GM18502 (cell line): ENCODE measurements around the gene PLA2R1.

Experiments used
- ATAC-seq: cut with Tn5 transposase; IDR thresholded peaks from one replicate; pipeline ENCODE4 v1.9.1; 2021; ENCODE audit warnings: mild to moderate bottlenecking; ENCODE audit not compliant: unreplicated experiment, poor library complexity

The PLA2R1 gene

DNA sequence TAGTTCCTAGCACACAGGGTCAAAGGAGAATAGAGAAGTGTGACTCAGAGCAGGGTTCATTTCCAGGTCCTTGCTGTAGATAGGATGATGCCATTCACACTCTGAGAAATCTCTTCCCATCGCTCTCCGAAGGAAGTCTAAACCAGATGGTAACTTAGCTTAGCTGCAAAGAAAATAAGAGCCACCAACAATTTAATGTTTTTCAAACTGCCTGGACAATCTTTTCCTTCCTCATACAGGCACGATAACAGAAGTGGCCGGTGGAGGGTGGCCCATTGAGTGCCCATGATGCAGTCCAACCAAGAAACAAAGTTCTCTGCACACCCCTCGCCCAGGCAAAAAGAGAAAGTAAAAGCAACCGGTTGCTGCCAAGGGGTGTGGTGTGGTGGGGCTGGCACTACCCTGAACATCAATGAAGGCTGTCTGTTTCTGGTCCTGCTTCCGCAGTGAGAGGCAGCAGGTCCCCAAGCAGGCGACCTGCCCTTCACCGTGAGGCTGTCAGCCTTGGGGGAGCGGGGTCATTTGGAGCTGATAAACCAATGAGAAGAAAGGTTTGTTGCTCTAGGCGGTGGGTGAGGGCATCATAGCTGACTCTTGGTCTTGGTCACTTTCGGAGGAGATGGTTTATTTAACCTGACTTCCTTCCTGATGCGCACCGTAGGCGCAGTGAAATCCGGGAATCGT is 158.8 kb downstream of the PLA2R1 start:
- peak; percentile 38 for ATAC-seq

DNA sequence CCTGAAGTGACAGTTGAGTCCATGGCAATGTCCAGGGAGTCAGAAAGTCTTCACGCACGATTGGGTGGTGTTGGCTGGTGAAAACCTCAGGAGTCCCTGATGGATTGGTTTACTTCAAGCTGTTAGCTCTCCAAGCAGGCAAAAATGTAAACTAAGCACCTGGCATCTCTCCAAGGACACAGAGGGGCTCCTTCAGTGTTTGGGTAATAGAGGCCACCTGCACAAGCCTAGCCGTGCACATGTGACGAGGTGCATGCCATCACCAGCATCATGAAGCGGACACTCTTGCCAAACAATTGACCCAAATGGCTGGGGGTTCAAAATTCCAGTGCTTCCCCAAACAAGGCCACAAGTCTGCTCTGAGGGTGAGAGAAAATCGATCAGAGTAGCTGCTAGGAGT is 159.7 kb downstream of the PLA2R1 start:
- no peak for ATAC-seq

DNA sequence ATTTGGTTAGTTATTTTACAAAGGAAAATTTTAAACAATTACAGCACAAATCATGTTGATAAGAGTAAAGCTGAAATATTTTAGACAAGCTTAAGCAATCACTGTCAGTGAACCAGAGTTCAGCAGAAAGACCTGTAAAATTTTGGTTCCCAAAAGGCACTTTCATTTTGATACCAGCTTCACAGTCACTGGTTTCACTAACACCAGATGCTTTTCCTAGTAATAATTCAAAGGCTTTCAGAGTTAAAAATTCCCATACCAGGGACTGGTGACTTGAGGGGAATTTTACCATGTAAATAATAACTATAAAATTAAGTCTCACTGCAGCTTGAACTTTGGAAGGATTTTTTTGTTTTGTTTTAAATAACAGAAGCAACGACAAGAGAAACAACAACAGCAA is 162.1 kb downstream of the PLA2R1 start:
- no peak for ATAC-seq

DNA sequence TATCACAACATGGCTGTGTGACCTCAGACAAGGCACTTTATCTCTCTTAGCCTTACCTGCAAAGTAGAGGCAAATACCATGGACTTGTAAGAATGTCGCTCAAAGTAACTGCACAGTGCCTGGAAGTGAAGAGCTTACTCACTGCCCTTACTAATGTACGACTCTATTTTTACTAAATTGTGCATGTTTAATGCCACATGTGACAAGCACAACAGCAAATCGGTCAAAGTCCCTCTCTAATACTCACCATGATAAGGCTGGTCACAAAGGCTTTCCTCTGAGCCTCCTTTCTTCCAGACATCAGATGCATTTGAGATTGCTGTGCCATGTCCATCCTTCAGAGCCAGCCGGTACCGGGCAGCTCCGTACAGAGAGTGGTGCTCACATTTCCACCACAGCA is 164.0 kb downstream of the PLA2R1 start:
- no peak for ATAC-seq

DNA sequence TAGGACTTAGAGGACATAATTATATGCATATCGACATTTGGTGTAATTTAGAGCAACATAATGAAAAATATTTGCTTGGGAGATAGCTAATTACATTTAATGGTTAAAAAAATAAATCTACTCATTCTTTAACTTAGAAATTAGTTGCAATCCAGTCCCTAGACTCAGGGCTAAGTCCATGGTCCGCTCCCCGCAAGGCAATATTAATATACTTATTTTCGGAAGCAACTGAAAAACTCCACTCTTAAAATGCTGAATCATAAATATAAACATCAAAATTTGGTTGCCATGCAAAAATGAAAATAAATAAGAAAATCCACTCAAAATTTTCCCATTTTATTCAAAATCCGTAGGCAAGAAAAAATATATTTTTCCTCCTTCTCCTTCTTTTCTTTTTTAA is 164.7 kb downstream of the PLA2R1 start:
- ATAC-seq = no peak

DNA sequence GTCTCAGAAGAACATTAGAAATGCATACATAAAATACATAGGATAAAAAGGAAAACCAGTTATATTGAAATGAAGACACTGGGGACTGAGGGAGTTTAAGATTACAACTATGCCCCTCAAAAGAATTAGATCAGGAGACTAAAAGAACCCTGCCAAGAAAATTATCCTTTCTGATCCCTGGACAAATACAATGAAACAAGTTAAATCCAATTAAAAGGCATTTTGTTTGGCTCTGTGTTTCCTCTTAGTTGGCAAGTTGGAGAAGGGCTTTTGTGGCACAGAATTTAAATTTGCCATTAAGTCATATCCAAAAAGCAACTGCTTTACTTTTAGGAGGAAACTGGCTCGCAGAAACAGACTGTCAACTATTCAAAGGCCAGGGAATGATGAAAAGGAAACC is 165.3 kb downstream of the PLA2R1 start:
- no peak for ATAC-seq

DNA sequence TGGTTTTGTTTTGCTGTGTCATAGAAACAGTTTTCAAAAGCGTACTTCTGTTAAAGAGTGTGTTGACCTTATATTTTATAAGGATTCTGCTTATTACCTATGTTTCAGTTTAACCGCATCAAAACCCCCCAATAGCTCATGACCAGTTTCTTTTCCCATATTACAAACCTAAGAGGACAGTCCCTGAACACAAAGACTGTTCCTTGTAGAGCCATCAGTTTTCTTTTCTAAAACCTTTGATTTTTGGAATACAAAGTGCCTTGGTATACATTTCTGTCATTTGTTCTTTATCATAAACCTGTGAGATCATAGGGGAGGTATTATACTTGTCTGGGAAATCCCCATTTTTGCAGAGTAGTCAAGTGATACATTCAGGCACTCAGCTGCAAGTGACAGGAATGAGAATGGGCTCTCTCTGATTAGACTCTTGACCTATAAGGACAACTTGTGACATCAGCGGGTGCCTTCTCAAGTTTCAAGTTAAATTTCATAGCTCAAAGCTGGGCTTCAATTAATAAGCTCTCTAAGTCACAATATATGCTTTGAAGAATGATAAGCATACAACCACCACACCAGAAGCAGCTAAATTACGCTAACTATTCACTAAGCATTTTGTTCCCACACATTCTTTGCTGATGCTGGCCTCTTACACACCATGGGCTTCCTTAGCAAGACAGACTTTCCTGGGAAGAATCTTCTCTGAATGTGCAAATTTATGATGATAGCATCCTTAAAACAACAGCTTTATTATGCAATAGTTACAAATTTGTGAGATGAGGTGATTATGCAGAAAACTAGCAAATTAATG is 167.0 kb downstream of the PLA2R1 start:
- peak; percentile 70 for ATAC-seq

DNA sequence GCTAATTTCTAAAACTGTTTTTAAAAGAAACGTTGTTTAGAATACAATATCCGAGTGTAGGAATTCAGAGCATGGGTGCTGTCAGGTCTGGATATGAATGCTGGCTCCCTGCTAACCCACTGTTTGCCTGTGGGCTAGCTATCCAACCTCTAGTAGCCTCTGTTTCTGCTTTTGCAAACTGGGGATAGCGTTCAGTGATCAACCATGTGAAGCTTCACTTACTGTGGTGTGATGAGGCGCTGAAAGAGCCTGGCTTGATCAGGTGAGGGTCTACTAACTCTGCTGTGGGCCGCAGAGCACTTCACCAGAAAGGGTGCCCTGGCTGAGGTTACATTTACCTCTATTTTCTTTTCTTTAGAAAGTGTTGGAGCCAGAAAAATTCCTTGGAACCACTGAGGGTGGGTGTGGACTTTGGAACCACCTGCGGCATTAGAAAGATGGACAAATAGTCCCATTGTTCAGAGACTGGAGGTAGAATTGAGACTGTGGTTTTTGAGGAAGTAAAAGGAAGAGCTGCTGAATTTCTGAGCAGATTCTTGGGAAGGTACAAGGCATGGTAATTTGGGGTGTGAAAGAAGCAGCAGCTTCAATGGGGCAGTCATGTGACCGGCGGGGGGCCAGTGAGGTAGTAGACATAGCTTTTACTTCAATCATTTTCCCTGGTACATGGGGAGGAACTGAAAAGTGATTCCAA is 168.1 kb downstream of the PLA2R1 start:
- no peak for ATAC-seq

DNA sequence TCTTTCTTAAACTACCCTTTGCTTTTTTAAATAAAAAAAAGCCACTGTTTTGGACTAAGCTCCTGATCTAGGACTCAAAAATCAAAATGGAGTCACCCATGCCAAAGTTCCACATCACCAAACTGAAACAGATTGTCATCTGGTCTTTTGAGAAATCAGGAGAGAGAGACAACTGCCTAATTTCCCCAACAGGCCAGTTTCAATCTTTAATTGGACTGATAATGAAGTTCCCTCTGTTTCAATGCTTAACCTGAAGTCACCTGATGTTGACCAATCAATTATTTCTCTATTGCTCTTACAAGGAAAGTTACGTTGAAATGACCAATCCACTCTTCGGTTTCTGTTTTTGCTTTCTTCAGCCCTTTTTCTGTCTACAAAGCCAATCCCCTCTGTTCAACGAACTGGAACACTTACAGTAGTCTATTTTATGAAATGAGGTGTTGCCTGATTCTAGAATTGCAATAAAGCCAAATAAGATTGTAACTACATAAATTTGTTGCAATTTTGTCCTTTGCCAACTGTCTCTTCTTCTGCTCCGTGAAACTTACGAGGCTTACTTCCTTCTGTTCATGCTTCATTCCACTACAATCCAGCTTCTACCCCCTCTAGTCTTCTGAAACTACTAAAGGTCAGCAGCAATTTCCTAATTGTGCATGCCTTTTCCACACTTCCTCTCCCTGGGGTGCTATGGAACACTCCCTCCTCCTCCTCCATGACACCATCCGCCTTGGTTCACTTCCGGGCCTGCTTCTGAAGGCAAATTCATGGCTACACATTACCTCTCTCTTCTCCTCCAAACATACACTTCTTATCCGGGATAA is 169.2 kb downstream of the PLA2R1 start:
- no peak for ATAC-seq

DNA sequence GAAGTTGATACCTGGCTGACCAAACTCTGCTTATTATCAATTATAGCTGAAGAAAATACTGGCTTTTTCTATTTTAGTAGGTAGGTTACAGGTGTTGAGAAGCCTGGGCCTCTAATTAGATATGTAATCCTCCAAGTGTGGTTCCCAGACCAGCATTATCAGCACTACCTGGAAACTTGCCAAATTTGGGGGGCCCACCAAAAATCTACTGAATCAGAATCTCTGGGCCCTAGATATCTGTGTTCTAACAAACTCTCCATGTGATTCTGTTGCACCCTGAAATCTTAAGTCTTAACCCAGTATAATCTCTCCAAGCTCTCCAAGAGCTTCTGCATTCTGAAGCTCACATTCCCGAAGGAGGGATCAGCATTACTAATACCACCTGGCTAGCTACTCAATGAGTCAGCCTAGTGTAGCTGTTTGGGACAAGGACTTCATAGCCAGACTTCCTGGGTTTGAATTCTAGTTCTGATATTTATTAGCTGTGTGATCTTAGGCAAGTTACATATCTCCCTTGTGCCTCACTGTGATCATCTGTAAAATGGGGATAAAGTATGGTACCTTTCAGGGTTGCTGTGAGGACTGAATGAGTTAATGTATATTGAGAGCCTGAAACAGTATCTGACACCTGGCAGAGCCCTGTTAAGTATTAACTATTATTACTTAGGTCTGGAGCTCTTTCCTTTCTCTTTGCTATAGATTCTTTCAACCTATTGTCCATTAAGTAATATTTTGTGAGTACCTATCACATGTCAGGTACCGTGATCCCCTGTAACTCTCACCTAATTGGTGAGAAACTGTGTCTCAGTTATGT is 170.3 kb downstream of the PLA2R1 start:
- no peak for ATAC-seq

DNA sequence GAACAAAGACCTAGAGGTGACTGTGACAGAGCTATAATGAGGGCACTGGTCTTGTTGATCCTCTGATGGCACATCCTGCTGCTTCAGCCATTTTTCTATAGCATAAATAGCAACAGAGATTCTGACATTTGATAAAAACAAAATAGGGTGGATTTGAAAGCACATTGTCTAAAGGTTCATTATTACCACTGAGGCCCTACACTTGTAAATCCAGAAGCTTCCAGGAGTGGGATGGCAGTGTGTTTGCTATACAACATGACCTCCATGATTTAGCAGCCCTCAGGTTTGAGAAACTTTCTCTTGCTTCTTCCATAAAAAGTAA is 171.2 kb downstream of the PLA2R1 start:
- no peak for ATAC-seq

DNA sequence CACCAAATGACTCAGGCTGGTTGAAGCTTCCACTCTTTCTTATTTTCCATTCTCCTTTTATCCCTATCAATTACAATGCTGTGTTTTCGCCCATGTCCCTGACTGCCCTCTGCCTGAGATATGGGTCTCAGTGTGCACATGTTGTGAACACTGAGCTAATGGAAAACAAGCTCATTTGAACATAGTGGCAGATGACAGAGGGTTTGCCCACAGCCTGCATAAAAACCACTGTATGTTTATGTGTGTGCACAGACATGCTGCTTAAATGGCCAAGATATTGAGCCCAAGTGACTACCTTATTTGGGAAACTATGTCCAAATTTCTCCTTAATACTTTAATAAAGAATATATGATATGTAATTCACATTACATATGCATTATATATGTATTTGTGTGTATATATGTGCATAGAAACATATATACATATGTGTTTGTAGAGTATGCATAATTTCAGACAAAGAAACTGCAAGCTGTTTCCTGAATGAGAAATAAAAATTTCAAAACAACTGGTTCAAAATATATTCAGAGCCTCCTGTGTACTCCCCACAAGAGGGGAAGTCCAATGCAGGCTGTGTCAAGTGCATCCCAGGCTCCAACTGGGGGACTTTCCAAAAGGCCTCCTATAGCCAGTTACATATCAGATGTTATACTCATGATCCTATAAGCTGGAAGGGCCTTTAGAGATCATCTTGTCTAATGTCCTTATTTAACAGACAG is 171.7 kb downstream of the PLA2R1 start:
- ATAC-seq = peak; percentile 53

DNA sequence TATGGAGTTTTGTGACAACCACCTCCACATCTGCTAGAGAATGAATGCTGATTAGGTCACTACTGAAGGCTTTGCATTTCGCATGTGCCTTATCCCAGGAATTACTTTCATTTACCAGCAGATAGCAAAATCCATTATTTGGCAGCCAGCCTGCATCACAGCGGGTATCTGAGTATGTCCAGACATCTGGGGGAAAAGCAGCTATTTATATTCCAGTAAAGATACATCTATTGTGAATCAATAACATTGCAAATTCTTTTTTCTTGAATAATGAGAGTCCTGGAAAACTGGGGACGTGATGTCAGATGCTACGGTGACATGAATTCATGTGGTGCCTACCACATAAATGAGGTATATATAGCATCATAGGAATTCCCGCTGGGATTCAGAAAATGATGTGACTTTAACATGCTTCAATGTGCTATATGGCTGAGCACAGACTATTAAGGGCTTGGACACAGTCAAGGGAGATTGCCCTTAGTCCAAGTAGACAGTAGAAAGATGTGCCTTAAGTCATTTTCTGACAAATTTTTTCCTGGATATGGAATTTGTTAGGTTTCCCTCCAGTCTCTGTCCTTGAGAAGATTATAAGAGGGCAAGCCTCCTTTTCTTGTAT is 180.2 kb downstream of the PLA2R1 start:
- ATAC-seq = no peak
